Trophoblast cell (in vitro differentiated cells and primary cell): Measurements from ENCODE around the gene PFKP.

ENCODE experiments used
- DNase-seq, 2 donors: peaks; one replicate each; pipeline ENCODE4 v3.0.0-alpha.2; 2016
- H2AFZ ChIP-seq: 2 replicates; pipeline ENCODE4 v1.6.1; 2013; ENCODE audit warnings: low read length, moderate library complexity, mild to moderate bottlenecking; ENCODE audit not compliant: insufficient read depth, poor library complexity
- H2AK5ac ChIP-seq: 2 replicates; pipeline ENCODE4 v1.6.1; 2013; ENCODE audit warnings: mild to moderate bottlenecking, low read length
- H2BK120ac ChIP-seq: 2 replicates; pipeline ENCODE4 v1.6.1; 2013; ENCODE audit warnings: low read length, mild to moderate bottlenecking, moderate library complexity; ENCODE audit not compliant: insufficient read depth, poor library complexity
- H2BK12ac ChIP-seq: 2 replicates; pipeline ENCODE4 v1.6.1; 2013; ENCODE audit warnings: mild to moderate bottlenecking, low read length, moderate library complexity
- H2BK5ac ChIP-seq: 2 replicates; pipeline ENCODE4 v1.6.1; 2013; ENCODE audit warnings: low read length, low read depth, moderate library complexity, mild to moderate bottlenecking; ENCODE audit not compliant: poor library complexity
- H3K14ac ChIP-seq: 2 replicates; pipeline ENCODE4 v1.6.1; 2013; ENCODE audit warnings: mild to moderate bottlenecking, low read length
- H3K18ac ChIP-seq: 2 replicates; pipeline ENCODE4 v1.6.1; 2013; ENCODE audit warnings: mild to moderate bottlenecking, low read length
- H3K23ac ChIP-seq: 2 replicates; pipeline ENCODE4 v1.6.1; 2013; ENCODE audit warnings: low read length
- H3K27ac ChIP-seq: 2 replicates; pipeline ENCODE4 v1.5.1; 2013; ENCODE audit warnings: low read depth, mild to moderate bottlenecking, inconsistent platforms, low read length, moderate library complexity
- H3K27me3 ChIP-seq: 2 replicates; pipeline ENCODE4 v1.6.1; 2013; ENCODE audit warnings: inconsistent platforms, mild to moderate bottlenecking, low read length, moderate library complexity; ENCODE audit not compliant: insufficient read depth
- H3K36me3 ChIP-seq, 2 experiments: 1 replicate in 1 of 2; 2 replicates in 1 of 2; pipeline ENCODE4 v1.6.1; 2013; ENCODE audit warnings: low read length in 2 of 2, mild to moderate bottlenecking in 2 of 2, moderate library complexity in 1 of 2; ENCODE audit not compliant: insufficient read depth in 2 of 2, control insufficient read depth in 1 of 2
- H3K4ac ChIP-seq: 2 replicates; pipeline ENCODE4 v1.6.1; 2013; ENCODE audit warnings: low read depth, mild to moderate bottlenecking, low read length, moderate library complexity
- H3K4me1 ChIP-seq, 2 experiments: 1 replicate in 1 of 2; 2 replicates in 1 of 2; pipeline ENCODE4 v1.6.1; 2013; ENCODE audit warnings: low read length in 2 of 2, mild to moderate bottlenecking in 2 of 2, moderate library complexity in 1 of 2; ENCODE audit not compliant: insufficient read depth in 2 of 2, control insufficient read depth in 1 of 2
- H3K4me2 ChIP-seq: 2 replicates; pipeline ENCODE4 v1.6.1; 2013; ENCODE audit warnings: inconsistent platforms, mild to moderate bottlenecking, low read length, moderate library complexity
- H3K4me3 ChIP-seq: 2 replicates; pipeline ENCODE4 v1.5.1; 2013; ENCODE audit warnings: mild to moderate bottlenecking, low read depth, low read length, inconsistent platforms
- H3K79me1 ChIP-seq: one replicate; pipeline ENCODE4 v1.6.1; 2013; ENCODE audit warnings: low read length
- H3K79me2 ChIP-seq: 2 replicates; pipeline ENCODE4 v1.6.1; 2013; ENCODE audit warnings: low read length, mild to moderate bottlenecking; ENCODE audit not compliant: control insufficient read depth, insufficient read depth, poor library complexity
- H3K9ac ChIP-seq: 2 replicates; pipeline ENCODE4 v1.6.1; 2013; ENCODE audit warnings: mild to moderate bottlenecking, low read length
- H3K9me3 ChIP-seq: 2 replicates; pipeline ENCODE4 v1.6.1; 2013; ENCODE audit warnings: low read depth, mild to moderate bottlenecking, control low read depth, inconsistent platforms, low read length; ENCODE audit not compliant: insufficient read depth
- H4K12ac ChIP-seq: 2 replicates; pipeline ENCODE4 v1.6.1; 2013; ENCODE audit warnings: low read depth, mild to moderate bottlenecking, low read length, moderate library complexity
- H4K8ac ChIP-seq: 2 replicates; pipeline ENCODE4 v1.6.1; 2013; ENCODE audit warnings: low read depth, mild to moderate bottlenecking, low read length, moderate library complexity
- H4K91ac ChIP-seq: one replicate; pipeline ENCODE4 v1.6.1; 2013; ENCODE audit warnings: low read depth, mild to moderate bottlenecking, low read length, moderate library complexity
- WGBS: extraction: QIAGEN DNeasy Blood & Tissue Kit; methylation state at CpG from one replicate; pipeline ENCODE4 v1.1.7; 2013; ENCODE audit warnings: missing lambda C conversion rate; ENCODE audit not compliant: insufficient read length, insufficient coverage; ENCODE audit errors: extremely low coverage; 5-methylcytosine and 5-hydroxymethylcytosine counted together

The PFKP gene

GRCh38 chr10:3109196-3109595 lies 41.8 kb downstream of the PFKP start:
- Histone ChIP-seq H4K12ac (no peak overlapping the region), H2BK12ac (no peak overlapping the region), H3K36me3 (peaks cover 74 to 85% of the 10 kb centered on the region in 2 experiments), H2BK120ac (no peak overlapping the region), H3K27ac (no peak overlapping the region), H4K91ac (no peak overlapping the region), H3K4me3 (no peak overlapping the region), H3K4me1 (no peaks in the 10 kb centered on the region), H3K9ac (no peak overlapping the region), H3K4ac (no peak overlapping the region), H3K9me3 (peaks cover 4% of the 10 kb centered on the region), H3K14ac (no peak overlapping the region), H2BK5ac (no peak overlapping the region), H3K79me1 (no peaks in the 10 kb centered on the region), H3K4me2 (no peak overlapping the region), H2AFZ (no peak overlapping the region), H4K8ac (no peak overlapping the region), H2AK5ac (no peak overlapping the region), H3K27me3 (no peaks in the 10 kb centered on the region), H3K79me2 (peaks cover 2% of the 10 kb centered on the region), H3K23ac (no peak overlapping the region), H3K18ac (no peak overlapping the region)
- no peak for DNase-seq
- no CpG with 5 or more reads among the region's 21 CpGs for WGBS

DNA sequence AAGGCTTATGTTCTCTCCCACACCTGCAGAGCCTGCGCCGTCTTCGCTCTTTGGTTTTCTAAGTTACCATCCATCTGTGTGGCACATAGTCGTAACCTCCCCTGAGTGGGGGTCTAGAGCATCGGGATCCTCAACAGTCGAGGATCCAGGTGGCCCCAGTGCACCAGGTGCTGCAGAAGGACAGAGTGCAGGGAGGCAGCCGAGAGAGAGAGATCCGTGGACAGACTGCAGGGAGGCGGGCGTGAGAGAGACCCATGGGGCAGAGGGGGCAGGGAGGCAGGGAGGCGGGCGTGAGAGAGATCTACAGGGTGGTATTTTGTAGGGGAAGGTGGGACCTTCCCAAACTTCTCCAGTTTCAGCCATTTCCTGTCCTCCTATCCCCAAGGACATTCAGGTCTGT lies 42.3 kb downstream of the PFKP start:
- Histone ChIP-seq H3K9ac (no peak overlapping the region), H2AFZ (no peak overlapping the region), H3K4me1 (no peaks in the 10 kb centered on the region), H3K36me3 (peaks cover 74 to 85% of the 10 kb centered on the region in 2 experiments), H3K27ac (no peak overlapping the region), H3K18ac (peak overlapping the region; percentile 7), H4K8ac (no peak overlapping the region), H2BK12ac (no peak overlapping the region), H3K14ac (no peak overlapping the region), H3K79me2 (peaks cover 2% of the 10 kb centered on the region), H3K4me2 (no peak overlapping the region), H3K9me3 (peaks cover 4% of the 10 kb centered on the region), H3K4me3 (no peak overlapping the region), H4K91ac (no peak overlapping the region), H3K27me3 (no peaks in the 10 kb centered on the region), H3K23ac (no peak overlapping the region), H2AK5ac (no peak overlapping the region), H4K12ac (no peak overlapping the region), H2BK120ac (no peak overlapping the region), H2BK5ac (no peak overlapping the region), H3K79me1 (no peaks in the 10 kb centered on the region), H3K4ac (no peak overlapping the region)
- no CpG with 5 or more reads among the region's 12 CpGs for WGBS
- no peak for DNase-seq

DNA sequence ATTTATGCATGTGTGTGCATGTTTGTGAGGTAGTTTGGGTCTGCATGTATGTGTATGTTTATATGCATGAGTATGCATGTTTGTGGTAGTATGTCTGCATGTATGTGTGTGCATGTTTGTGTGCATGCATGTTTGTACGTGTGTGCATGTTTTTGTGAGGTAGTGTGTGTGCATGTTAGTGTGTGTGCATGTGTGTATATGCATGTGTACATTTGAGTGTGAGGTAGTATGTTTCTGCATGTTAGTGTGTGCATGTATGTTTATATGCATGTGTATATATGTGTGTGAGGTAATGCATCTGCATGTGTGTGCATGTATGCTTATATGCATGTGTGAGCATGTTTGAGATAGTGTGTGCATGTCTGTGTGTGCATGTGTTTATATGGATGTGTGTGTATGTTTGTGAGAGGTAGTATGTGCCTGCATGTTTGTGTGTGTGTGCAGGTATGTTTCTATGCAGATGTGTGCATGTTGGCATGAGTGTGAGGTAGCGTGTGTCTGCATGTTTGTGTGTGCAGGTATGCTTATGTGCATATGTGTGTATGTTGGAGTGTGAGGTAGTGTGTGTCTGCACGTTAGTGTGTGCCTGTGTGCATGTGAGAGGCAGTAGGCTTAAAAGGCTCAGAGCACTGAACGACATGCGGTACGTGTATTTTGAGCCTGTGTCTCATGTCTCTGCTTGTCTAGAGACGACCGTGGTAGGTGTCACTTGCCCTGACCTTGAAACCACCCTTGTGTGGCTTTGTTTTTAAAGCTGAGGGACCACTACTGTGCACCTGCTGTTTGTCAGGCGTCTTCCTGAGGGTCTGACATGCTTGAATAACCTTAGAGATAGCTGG lies 43.7 kb downstream of the PFKP start:
- H4K12ac ChIP-seq, result no peak overlapping the region
- H3K4me3 ChIP-seq, result no peak overlapping the region
- no peak overlapping the region for H2AK5ac ChIP-seq
- H4K8ac ChIP-seq, result no peak overlapping the region
- no peak overlapping the region for H3K23ac ChIP-seq
- H3K27me3 ChIP-seq, result no peaks in the 10 kb centered on the region
- no peaks in the 10 kb centered on the region for H3K79me1 ChIP-seq
- H3K36me3 ChIP-seq, result peaks cover 74 to 83% of the 10 kb centered on the region in 2 experiments
- H3K4me1 ChIP-seq, result no peaks in the 10 kb centered on the region
- no peak overlapping the region for H3K27ac ChIP-seq
- H3K14ac ChIP-seq, result no peak overlapping the region
- H2BK5ac ChIP-seq, result no peak overlapping the region
- no peak overlapping the region for H2AFZ ChIP-seq
- peaks cover 2% of the 10 kb centered on the region for H3K79me2 ChIP-seq
- peaks cover 4% of the 10 kb centered on the region for H3K9me3 ChIP-seq
- H2BK120ac ChIP-seq, result no peak overlapping the region
- WGBS, result no CpG with 5 or more reads among the region's 9 CpGs
- H3K4ac ChIP-seq, result no peak overlapping the region
- H3K9ac ChIP-seq, result no peak overlapping the region
- H3K18ac ChIP-seq, result no peak overlapping the region
- no peak overlapping the region for H4K91ac ChIP-seq
- no peak overlapping the region for H2BK12ac ChIP-seq
- DNase-seq, result no peak
- H3K4me2 ChIP-seq, result no peak overlapping the region

DNA sequence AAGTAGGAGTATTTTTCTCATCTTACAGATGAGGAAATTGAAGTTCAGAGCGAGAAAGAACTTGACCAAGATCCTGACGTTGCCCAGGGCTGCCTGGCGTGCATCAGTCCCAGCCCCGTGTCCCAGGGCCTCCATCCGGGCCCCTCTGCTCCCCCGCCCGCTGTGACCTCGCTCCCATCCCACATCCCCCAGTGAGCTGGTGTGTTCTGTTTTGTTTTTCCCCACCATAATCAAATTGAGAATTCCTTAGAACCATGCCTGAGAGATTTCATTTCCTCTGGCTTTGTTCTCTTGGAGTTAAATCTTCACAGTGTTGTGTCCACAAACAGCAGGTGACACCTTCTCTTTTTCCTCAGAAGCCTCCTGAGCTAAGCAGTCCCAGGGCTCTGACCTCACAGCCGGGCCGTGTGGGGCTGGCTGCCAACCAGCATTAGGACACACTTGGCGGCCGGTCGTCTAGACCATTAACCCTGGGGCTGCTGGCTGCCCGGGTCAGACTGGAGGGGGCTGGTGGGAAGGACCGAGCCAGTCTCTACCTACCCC lies 44.3 kb downstream of the PFKP start:
- Histone ChIP-seq H4K12ac (no peak overlapping the region), H3K18ac (no peak overlapping the region), H3K9ac (no peak overlapping the region), H3K27me3 (no peaks in the 10 kb centered on the region), H3K14ac (no peak overlapping the region), H3K36me3 (peaks cover 78 to 87% of the 10 kb centered on the region in 2 experiments), H3K9me3 (peaks cover 4% of the 10 kb centered on the region), H3K4ac (no peak overlapping the region), H3K4me1 (no peaks in the 10 kb centered on the region), H3K27ac (no peak overlapping the region), H3K79me2 (peaks cover 2% of the 10 kb centered on the region), H3K23ac (no peak overlapping the region), H4K91ac (no peak overlapping the region), H2BK5ac (no peak overlapping the region), H3K4me2 (no peak overlapping the region), H4K8ac (no peak overlapping the region), H2AK5ac (no peak overlapping the region), H3K79me1 (no peaks in the 10 kb centered on the region), H3K4me3 (no peak overlapping the region), H2AFZ (no peak overlapping the region), H2BK120ac (no peak overlapping the region), H2BK12ac (no peak overlapping the region)
- no CpG with 5 or more reads among the region's 15 CpGs for WGBS
- no peak for DNase-seq
